NCI-H1436 (cell line): ENCODE results near the gene SPRR2G.
"Not testable (repeated sequence)": the region's sequence is repeated elsewhere in the genome, so short reads cannot be mapped to it uniquely, and the experiment has no call there.

Experiments
- DNase-seq: peaks from one replicate; lab custom pipeline; 2025; lab: John Stamatoyannopoulos, UW

Gene SPRR2G

DNA sequence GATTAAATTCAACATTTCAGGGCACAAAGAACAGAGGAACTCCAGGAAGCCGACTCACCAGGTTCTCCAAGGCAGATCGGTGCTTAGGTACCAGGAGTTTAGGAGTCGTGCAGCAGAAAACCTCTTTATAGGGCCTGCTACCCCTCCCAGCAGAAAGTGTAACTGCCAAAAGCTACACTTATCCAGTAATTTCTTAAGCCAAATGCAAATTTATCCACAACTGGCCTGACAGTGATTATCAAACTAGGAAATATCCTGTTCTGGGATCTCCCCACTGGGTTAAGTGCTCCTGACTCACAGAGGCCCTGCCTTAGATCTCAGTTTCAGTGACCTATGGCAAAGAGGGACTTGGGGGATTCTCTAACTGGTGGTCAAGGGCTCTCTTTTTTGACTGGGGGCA is 37.3 kb downstream of the SPRR2G start, which contains the start of gene SPRR2F:
SPRR2F (minus strand) TSS at position 101 of the 400 bp plus-strand sequence. CDS start 783 bp downstream, outside the sequence.
- no peak for DNase-seq

GRCh38 chr1:153112454-153112853 is 38.2 kb downstream of the SPRR2G start:
- DNase-seq, result not testable (repeated sequence)

GRCh38 chr1:153100245-153100644 is 50.4 kb downstream of the SPRR2G start:
- DNase-seq, result no peak
